ENCODE data around the gene VSIG10L2.

DNA sequence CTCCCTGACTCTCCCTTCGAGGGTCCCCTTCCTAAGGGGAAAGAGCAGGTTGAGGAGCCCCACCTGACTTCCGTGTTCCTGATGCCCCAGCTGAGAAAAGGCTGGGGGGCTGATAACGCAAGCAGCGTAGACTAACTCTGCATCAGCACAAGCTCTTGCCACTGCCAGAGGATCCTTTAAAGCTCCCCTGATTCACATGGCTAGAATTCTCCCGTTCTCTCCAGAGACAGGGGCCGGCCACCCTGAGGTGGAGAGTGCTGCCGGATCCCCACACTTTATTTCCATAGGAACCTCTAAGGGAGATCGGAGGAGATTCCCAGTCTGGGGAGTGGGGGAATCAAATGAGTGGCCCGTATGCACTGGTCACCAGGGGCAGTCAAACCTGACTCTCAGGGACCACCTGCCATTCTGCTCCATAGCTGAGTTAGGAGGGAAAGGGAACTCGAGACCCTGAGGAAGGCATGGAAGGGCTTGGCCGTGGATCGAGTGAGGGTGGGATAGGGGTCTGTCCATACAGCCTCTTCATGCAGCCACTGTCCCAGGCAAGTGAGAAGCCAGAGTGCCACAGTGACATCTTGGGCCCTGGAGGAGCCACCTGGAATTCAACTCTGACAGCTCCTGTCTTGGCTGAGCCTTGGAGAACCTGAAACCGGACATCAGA, 1.4 kb upstream of the VSIG10L2 start:
- TF ChIP-seq CTCF (tag by site-specific recombination; IDR thresholded peaks at IDR 0.05) (no peak), ZBTB20 (tag by site-specific recombination; IDR thresholded peaks at IDR 0.05) (no peak), ZBTB11 (tag by site-specific recombination; conservative IDR thresholded peaks at IDR 0.05; ENCODE audit: low read depth) (no peak), ZNF221 (tag by site-specific recombination; IDR thresholded peaks at IDR 0.05; ENCODE audit: borderline replicate concordance) (no peak), ZNF510 (tag by site-specific recombination; IDR thresholded peaks at IDR 0.05; ENCODE audit: insufficient replicate concordance) (no peak), ZNF530 (tag by site-specific recombination; IDR thresholded peaks at IDR 0.05; ENCODE audit: low read depth) (no peak)
